Measurements from ENCODE around the gene TSHZ1.

- TF ChIP-seq POLR2A (IDR thresholded peaks at IDR 0.05; ENCODE audit: low read length) (no peak), RAD21 (conservative IDR thresholded peaks at IDR 0.05 in 1 of 2, IDR thresholded peaks at IDR 0.05 in 1 of 2) (no peak), E2F6 (IDR thresholded peaks at IDR 0.05; ENCODE audit: borderline replicate concordance, low read depth) (no peak), ESRRA (IDR thresholded peaks at IDR 0.05; ENCODE audit: borderline replicate concordance, low read length) (no peak), FOXS1 (CRISPR knock-in tag; IDR thresholded peaks at IDR 0.05) (no peak), CHD2 (IDR thresholded peaks at IDR 0.05; ENCODE audit: low read length, partially characterized antibody) (no peak), FOSL2 (IDR thresholded peaks at IDR 0.05) (no peak), FOSL2 (CRISPR knock-in tag; IDR thresholded peaks at IDR 0.05) (no peak), TFCP2L1 (CRISPR knock-in tag; IDR thresholded peaks at IDR 0.05) (no peak), NFE2L2 (conservative IDR thresholded peaks at IDR 0.05; ENCODE audit: low read length) (no peak), BCL3 (IDR thresholded peaks at IDR 0.05) (no peak), HOXA7 (CRISPR knock-in tag; IDR thresholded peaks at IDR 0.05) (no peak), NR3C1 (IDR thresholded peaks at IDR 0.05) (no peak)
- TF ChIP-seq, protein P1, sequence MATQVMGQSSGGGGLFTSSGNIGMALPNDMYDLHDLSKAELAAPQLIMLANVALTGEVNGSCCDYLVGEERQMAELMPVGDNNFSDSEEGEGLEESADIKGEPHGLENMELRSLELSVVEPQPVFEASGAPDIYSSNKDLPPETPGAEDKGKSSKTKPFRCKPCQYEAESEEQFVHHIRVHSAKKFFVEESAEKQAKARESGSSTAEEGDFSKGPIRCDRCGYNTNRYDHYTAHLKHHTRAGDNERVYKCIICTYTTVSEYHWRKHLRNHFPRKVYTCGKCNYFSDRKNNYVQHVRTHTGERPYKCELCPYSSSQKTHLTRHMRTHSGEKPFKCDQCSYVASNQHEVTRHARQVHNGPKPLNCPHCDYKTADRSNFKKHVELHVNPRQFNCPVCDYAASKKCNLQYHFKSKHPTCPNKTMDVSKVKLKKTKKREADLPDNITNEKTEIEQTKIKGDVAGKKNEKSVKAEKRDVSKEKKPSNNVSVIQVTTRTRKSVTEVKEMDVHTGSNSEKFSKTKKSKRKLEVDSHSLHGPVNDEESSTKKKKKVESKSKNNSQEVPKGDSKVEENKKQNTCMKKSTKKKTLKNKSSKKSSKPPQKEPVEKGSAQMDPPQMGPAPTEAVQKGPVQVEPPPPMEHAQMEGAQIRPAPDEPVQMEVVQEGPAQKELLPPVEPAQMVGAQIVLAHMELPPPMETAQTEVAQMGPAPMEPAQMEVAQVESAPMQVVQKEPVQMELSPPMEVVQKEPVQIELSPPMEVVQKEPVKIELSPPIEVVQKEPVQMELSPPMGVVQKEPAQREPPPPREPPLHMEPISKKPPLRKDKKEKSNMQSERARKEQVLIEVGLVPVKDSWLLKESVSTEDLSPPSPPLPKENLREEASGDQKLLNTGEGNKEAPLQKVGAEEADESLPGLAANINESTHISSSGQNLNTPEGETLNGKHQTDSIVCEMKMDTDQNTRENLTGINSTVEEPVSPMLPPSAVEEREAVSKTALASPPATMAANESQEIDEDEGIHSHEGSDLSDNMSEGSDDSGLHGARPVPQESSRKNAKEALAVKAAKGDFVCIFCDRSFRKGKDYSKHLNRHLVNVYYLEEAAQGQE (IDR thresholded peaks at IDR 0.05), result no peak
- TF ChIP-seq, protein P2, sequence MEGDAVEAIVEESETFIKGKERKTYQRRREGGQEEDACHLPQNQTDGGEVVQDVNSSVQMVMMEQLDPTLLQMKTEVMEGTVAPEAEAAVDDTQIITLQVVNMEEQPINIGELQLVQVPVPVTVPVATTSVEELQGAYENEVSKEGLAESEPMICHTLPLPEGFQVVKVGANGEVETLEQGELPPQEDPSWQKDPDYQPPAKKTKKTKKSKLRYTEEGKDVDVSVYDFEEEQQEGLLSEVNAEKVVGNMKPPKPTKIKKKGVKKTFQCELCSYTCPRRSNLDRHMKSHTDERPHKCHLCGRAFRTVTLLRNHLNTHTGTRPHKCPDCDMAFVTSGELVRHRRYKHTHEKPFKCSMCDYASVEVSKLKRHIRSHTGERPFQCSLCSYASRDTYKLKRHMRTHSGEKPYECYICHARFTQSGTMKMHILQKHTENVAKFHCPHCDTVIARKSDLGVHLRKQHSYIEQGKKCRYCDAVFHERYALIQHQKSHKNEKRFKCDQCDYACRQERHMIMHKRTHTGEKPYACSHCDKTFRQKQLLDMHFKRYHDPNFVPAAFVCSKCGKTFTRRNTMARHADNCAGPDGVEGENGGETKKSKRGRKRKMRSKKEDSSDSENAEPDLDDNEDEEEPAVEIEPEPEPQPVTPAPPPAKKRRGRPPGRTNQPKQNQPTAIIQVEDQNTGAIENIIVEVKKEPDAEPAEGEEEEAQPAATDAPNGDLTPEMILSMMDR (IDR thresholded peaks at IDR 0.05), result no peak
Measured at GRCh38 chr18:75178376-75178775, 32.2 kb upstream of the TSHZ1 start.
